HepG2 (cell line): ENCODE measurements around the gene PBX4. TPM values are rescaled to one million over a fixed set of nuclear protein-coding genes. Genes with fewer than 3 reads are reported as not detected.
A peak's percentile ranks its signal among the peaks of the same experiment; 100 is the strongest.

Experiments used
- BORCS8-MEF2B ChIP-seq: sonication (generic); formaldehyde crosslinking; IDR thresholded peaks from 2 replicates; pipeline ENCODE4 v1.8.0; 2022; ENCODE audit warnings: mild to moderate bottlenecking, missing genetic modification reagents
- CHD4 ChIP-seq: fragments of 200-600 bp; sonication (generic); IDR thresholded peaks from 2 replicates; pipeline ENCODE4 v1.7.0; 2017; ENCODE audit warnings: mild to moderate bottlenecking, low read length, borderline replicate concordance
- DRAP1 ChIP-seq: IDR thresholded peaks from 2 replicates; pipeline ENCODE4 v1.6.1; 2016; ENCODE audit warnings: missing genetic modification reagents, missing compliant biosample characterization
- ELF4 ChIP-seq: sonication (generic); formaldehyde crosslinking; IDR thresholded peaks from 2 replicates; pipeline ENCODE4 v1.5.0; 2020; ENCODE audit warnings: missing genetic modification reagents, mild to moderate bottlenecking, moderate library complexity, borderline replicate concordance
- FOXP1 ChIP-seq, 2 experiments: fragments of 450-650 bp in 1 of 2; IDR thresholded peaks; 2 replicates each; pipeline ENCODE4 v1.6.1; 2017 to 2018; ENCODE audit warnings: antibody characterized with exemption in 1 of 2
- HNRNPL ChIP-seq: fragments of 200-400 bp; formaldehyde crosslinking; IDR thresholded peaks from 2 replicates; pipeline ENCODE4 v1.6.1; 2017; ENCODE audit warnings: mild to moderate bottlenecking, low read depth, low read length
- LCORL ChIP-seq, 2 experiments: fragments of 450-650 bp in 1 of 2; sonication (generic) in 1 of 2; formaldehyde crosslinking in 1 of 2; IDR thresholded peaks; 2 replicates each; pipeline versions ENCODE4 v1.5.0 to v1.6.1; 2017 to 2020; ENCODE audit warnings: antibody characterized with exemption in 1 of 2, missing genetic modification reagents in 1 of 2
- MAFK ChIP-seq, 2 experiments: IDR thresholded peaks in 1 of 2; conservative IDR thresholded peaks in 1 of 2; 2 replicates each; pipeline ENCODE4 v1.6.1; 2011; ENCODE audit warnings: improper control_type of control experiment in 2 of 2, low read length in 2 of 2
- RERE ChIP-seq: IDR thresholded peaks from 2 replicates; pipeline ENCODE4 v1.6.1; 2016; ENCODE audit warnings: low read depth, missing genetic modification reagents, missing compliant biosample characterization
- SNRNP70 ChIP-seq: fragments of 200-400 bp; formaldehyde crosslinking; IDR thresholded peaks from 2 replicates; pipeline ENCODE4 v1.6.1; 2017; ENCODE audit warnings: mild to moderate bottlenecking, low read depth, low read length, moderate library complexity
- THAP9 ChIP-seq: sonication (generic); formaldehyde crosslinking; IDR thresholded peaks from 2 replicates; pipeline ENCODE4; 2020; ENCODE audit warnings: missing genetic modification reagents, mild to moderate bottlenecking, borderline replicate concordance
- ZNF431 ChIP-seq: sonication (generic); formaldehyde crosslinking; IDR thresholded peaks from 2 replicates; pipeline ENCODE4 v1.9.0; 2022; ENCODE audit warnings: missing genetic modification reagents, low read depth, mild to moderate bottlenecking, borderline replicate concordance
- ZNF501 ChIP-seq: sonication (generic); formaldehyde crosslinking; IDR thresholded peaks from 2 replicates; pipeline ENCODE4 v1.5.1; 2020; ENCODE audit warnings: mild to moderate bottlenecking, moderate library complexity, missing genetic modification reagents
- ZNF513 ChIP-seq: sonication (generic); formaldehyde crosslinking; conservative IDR thresholded peaks from 2 replicates; pipeline ENCODE4 v1.5.0; 2020; ENCODE audit warnings: missing genetic modification reagents
- ZNF605 ChIP-seq: sonication (generic); formaldehyde crosslinking; IDR thresholded peaks from 2 replicates; pipeline ENCODE4 v1.8.0; 2022; ENCODE audit warnings: mild to moderate bottlenecking, missing genetic modification reagents
- ZNF670 ChIP-seq: sonication (generic); formaldehyde crosslinking; IDR thresholded peaks from 2 replicates; pipeline ENCODE4 v1.8.0; 2022; ENCODE audit warnings: mild to moderate bottlenecking, missing genetic modification reagents, borderline replicate concordance
- ZNF773 ChIP-seq: sonication (generic); formaldehyde crosslinking; IDR thresholded peaks from 2 replicates; pipeline ENCODE4 v1.4.0; 2020; ENCODE audit warnings: missing genetic modification reagents, borderline replicate concordance
- ZNF792 ChIP-seq: IDR thresholded peaks from 2 replicates; pipeline ENCODE4 v1.6.1; 2016
- polyA plus RNA-seq, 8 experiments: library from polyadenylated mRNA; depleted of rRNA in 3 of 8; stranded (reverse) in 7 of 8; unstranded in 1 of 8; fragments of >200 nt; fragmentation: Illumina TruSeq in 4 of 8; extraction: Trizol in 4 of 8; gene quantifications; 2 replicates each; pipeline versions ENCODE4 v1.2.1 to v1.2.3, GENCODE V29; 2011 to 2016; ENCODE audit warnings: low read depth in 4 of 8, missing spikeins in 1 of 8, mixed read lengths in 1 of 8; ENCODE audit not compliant: insufficient read depth in 1 of 8
- total RNA-seq, 5 experiments: library from RNA; depleted of rRNA; stranded (reverse); fragments of >200 nt; fragmentation: Illumina TruSeq; extraction: Trizol; gene quantifications; 2 replicates each; pipeline ENCODE4 v1.2.3, GENCODE V29; 2016; ENCODE audit warnings: low read depth in 1 of 5

PBX4 gene
- total and polyA plus RNA-seq, 2 of the 13 experiments (the other 11 are each of a cell fraction or from before 2014, with no cell fraction given), result not detected

- TF ChIP-seq THAP9 (CRISPR knock-in tag), result no peak
- no peak for TF ChIP-seq ZNF670 (CRISPR knock-in tag)
- no peak for TF ChIP-seq ZNF773 (CRISPR knock-in tag)
- TF ChIP-seq ZNF431 (CRISPR knock-in tag), result no peak
- no peak for TF ChIP-seq ELF4 (CRISPR knock-in tag)
- TF ChIP-seq ZNF792 (CRISPR knock-in tag), result no peak
- TF ChIP-seq FOXP1 (IDR thresholded peaks at IDR 0.05), result no peak
- no peak for TF ChIP-seq FOXP1 (CRISPR knock-in tag; IDR thresholded peaks at IDR 0.05)
- TF ChIP-seq DRAP1 (CRISPR knock-in tag), result no peak
- no peak; the same call in 1 of the 2 replicates for TF ChIP-seq BORCS8-MEF2B (CRISPR knock-in tag)
- TF ChIP-seq ZNF501 (CRISPR knock-in tag), result peak; percentile 62; the same call in 1 of the 2 replicates
- TF ChIP-seq RERE (CRISPR knock-in tag), result no peak
- no peak for TF ChIP-seq ZNF605 (CRISPR knock-in tag)
- no peak for TF ChIP-seq MAFK (conservative IDR thresholded peaks at IDR 0.05 in 1 of 2, IDR thresholded peaks at IDR 0.05 in 1 of 2; ENCODE audit: low read length in 2 of 2)
- no peak for TF ChIP-seq CHD4
- no peak for TF ChIP-seq LCORL (IDR thresholded peaks at IDR 0.05)
- TF ChIP-seq LCORL (CRISPR knock-in tag; IDR thresholded peaks at IDR 0.05), result 0 out of 2 replicates have a peak, but pooled peaks have one; percentile 35
- TF ChIP-seq SNRNP70, result no peak
- no peak for TF ChIP-seq HNRNPL
- TF ChIP-seq ZNF513, result no peak
These were observed 86.3 kb downstream of the PBX4 start (continued) for GRCh38 chr19:19531951-19532805.
